Measurements from ENCODE around the gene RBPJ.

GRCh38 chr4:26287756-26288155, 33.1 kb upstream of the RBPJ start:
- TF ChIP-seq CTCF (conservative IDR thresholded peaks at IDR 0.05; ENCODE audit: low read depth, low read length) (no peak), EZH2 (IDR thresholded peaks at IDR 0.05; ENCODE audit: borderline replicate concordance, low read depth, low read length, poor library complexity, severe bottlenecking) (no peak)
